H1 (cell line): Measurements from ENCODE around the gene ETNK1. TPM values are rescaled to one million over a fixed set of nuclear protein-coding genes. Genes with fewer than 3 reads are reported as not detected.

Experiments
- CTCF ChIA-PET: fragments of 300-600 bp; sonication (Branson Sonifier 250); formaldehyde crosslinking; loops from one replicate; lab custom pipeline; 2021; ENCODE audit not compliant: partially characterized antibody; lab: Charles Lee
- POLR2A ChIA-PET: fragments of 300-600 bp; sonication (Branson Sonifier 250); formaldehyde crosslinking; loops from one replicate; lab custom pipeline; 2021; ENCODE audit warnings: inconsistent platforms; ENCODE audit not compliant: partially characterized antibody; lab: Charles Lee
- DNase-seq, 2 experiments: peaks; one replicate each; pipeline versions ENCODE4 v3.0.0 to v3.0.0-alpha.2; 2010 to 2022; ENCODE audit warnings: low spot score in 2 of 2, low read depth in 1 of 2, mixed read lengths in 1 of 2
- FAIRE-seq: peaks from 2 replicates; lab custom pipeline; 2011; peaks lifted over from hg19 to GRCh38; lab: Jason Lieb, UNC
- H2AFZ ChIP-seq: 2 replicates; pipeline ENCODE4 v1.8.1; 2012; ENCODE audit warnings: low read length, inconsistent platforms
- H2AK5ac ChIP-seq: 2 replicates; pipeline ENCODE4 v1.6.1; 2013; ENCODE audit warnings: low read depth, low read length
- H2BK120ac ChIP-seq: replicated peaks from 2 replicates; pipeline ENCODE3; 2013; ENCODE audit warnings: low read depth, low read length, inconsistent platforms
- H2BK12ac ChIP-seq: 2 replicates; pipeline ENCODE4 v1.6.1; 2013; ENCODE audit warnings: low read depth, low read length
- H2BK15ac ChIP-seq: 2 replicates; pipeline ENCODE4 v1.6.1; 2013; ENCODE audit warnings: low read length
- H2BK20ac ChIP-seq: 2 replicates; pipeline ENCODE4 v1.6.1; 2013; ENCODE audit warnings: low read length
- H2BK5ac ChIP-seq: 2 replicates; pipeline ENCODE4 v1.6.1; 2013; ENCODE audit warnings: low read depth, low read length
- H3K14ac ChIP-seq: 2 replicates; pipeline ENCODE4 v1.6.1; 2013; ENCODE audit warnings: inconsistent platforms; ENCODE audit not compliant: insufficient read length
- H3K18ac ChIP-seq: 2 replicates; pipeline ENCODE4 v1.6.1; 2013; ENCODE audit warnings: low read length; ENCODE audit errors: extremely low read depth
- H3K23ac ChIP-seq: 2 replicates; pipeline ENCODE4 v1.6.1; 2013; ENCODE audit warnings: inconsistent platforms; ENCODE audit not compliant: insufficient read length
- H3K23me2 ChIP-seq: 2 replicates; pipeline ENCODE4 v1.6.1; 2013; ENCODE audit warnings: low read depth, low read length
- H3K27ac ChIP-seq: 2 replicates; pipeline ENCODE4 v1.6.1; 2011; ENCODE audit warnings: low read depth, low read length, inconsistent platforms
- H3K27me3 ChIP-seq, 4 experiments: replicated peaks in 1 of 4; 1 replicate in 1 of 4; 2 replicates in 3 of 4; pipeline versions ENCODE4 v1.6.1 to v1.8.1; 2011 to 2013; ENCODE audit warnings: low read length in 3 of 4, mild to moderate bottlenecking in 3 of 4, inconsistent platforms in 2 of 4, mixed read lengths in 2 of 4, moderate library complexity in 1 of 4; ENCODE audit not compliant: control insufficient read depth in 3 of 4, insufficient read depth in 3 of 4; ENCODE audit errors: extremely low read depth in 1 of 4
- H3K36me3 ChIP-seq, 4 experiments: 2 replicates each; pipeline versions ENCODE4 v1.6.1 to v1.8.1; 2011 to 2013; ENCODE audit warnings: mild to moderate bottlenecking in 4 of 4, low read length in 3 of 4, moderate library complexity in 2 of 4, control low read depth in 1 of 4, inconsistent platforms in 1 of 4; ENCODE audit not compliant: insufficient read depth in 4 of 4, control insufficient read depth in 2 of 4
- H3K4ac ChIP-seq: replicated peaks from 2 replicates; pipeline ENCODE3; 2013; ENCODE audit warnings: low read length, low read depth, mixed read lengths, inconsistent platforms; ENCODE audit not compliant: insufficient read length
- H3K4me1 ChIP-seq, 4 experiments: replicated peaks in 1 of 4; 1 replicate in 1 of 4; 2 replicates in 3 of 4; pipeline versions ENCODE4 v1.6.1 to v1.8.1; 2011 to 2013; ENCODE audit warnings: low read length in 3 of 4, inconsistent platforms in 2 of 4, mixed read lengths in 1 of 4; ENCODE audit not compliant: insufficient read depth in 4 of 4, control insufficient read depth in 3 of 4
- H3K4me2 ChIP-seq, 2 experiments: 2 replicates each; pipeline versions ENCODE4 v1.6.1 to v1.8.1; 2011 to 2013; ENCODE audit warnings: low read depth in 2 of 2, low read length in 2 of 2, control low read depth in 1 of 2, inconsistent platforms in 1 of 2, mild to moderate bottlenecking in 1 of 2; ENCODE audit not compliant: insufficient read depth in 1 of 2
- H3K4me3 ChIP-seq, 4 experiments: fragments of 200-600, 300-600 bp in 1 of 4; sonication (generic), shearing (Covaris generic), sonication (Bioruptor Twin) in 1 of 4; 2 replicates each; pipeline versions ENCODE4 v1.5.1 to v1.8.1; 2011 to 2016; ENCODE audit warnings: low read length in 4 of 4, low read depth in 3 of 4, control low read depth in 2 of 4, inconsistent platforms in 2 of 4, mild to moderate bottlenecking in 2 of 4, mixed read lengths in 1 of 4, moderate library complexity in 1 of 4; ENCODE audit not compliant: insufficient read depth in 2 of 4; ENCODE audit errors: extremely low read depth in 1 of 4
- H3K56ac ChIP-seq: replicated peaks from 2 replicates; pipeline ENCODE3; 2013; ENCODE audit warnings: low read depth, mild to moderate bottlenecking, mixed read lengths, low read length, inconsistent platforms; ENCODE audit not compliant: insufficient read length
- H3K79me1 ChIP-seq: 2 replicates; pipeline ENCODE4 v1.6.1; 2013; ENCODE audit warnings: low read depth, low read length, control low read depth
- H3K79me2 ChIP-seq, 2 experiments: 2 replicates each; pipeline versions ENCODE4 v1.6.1 to v1.8.1; 2012 to 2013; ENCODE audit warnings: low read length in 2 of 2, mild to moderate bottlenecking in 2 of 2, inconsistent platforms in 1 of 2; ENCODE audit not compliant: insufficient read depth in 2 of 2, control insufficient read depth in 1 of 2
- H3K9ac ChIP-seq, 4 experiments: replicated peaks in 1 of 4; 1 replicate in 1 of 4; 2 replicates in 3 of 4; pipeline versions ENCODE4 v1.6.1 to v1.8.1; 2011 to 2013; ENCODE audit warnings: low read depth in 3 of 4, low read length in 3 of 4, control low read depth in 2 of 4, mild to moderate bottlenecking in 2 of 4, moderate library complexity in 2 of 4, inconsistent platforms in 1 of 4; ENCODE audit errors: extremely low read depth in 1 of 4
- H3K9me3 ChIP-seq, 2 experiments: 2 replicates each; pipeline versions ENCODE4 v1.6.1 to v1.8.1; 2012 to 2013; ENCODE audit warnings: mild to moderate bottlenecking in 2 of 2, moderate library complexity in 2 of 2, control low read depth in 1 of 2, inconsistent platforms in 1 of 2, low read depth in 1 of 2, low read length in 1 of 2, mixed read lengths in 1 of 2; ENCODE audit not compliant: insufficient read depth in 2 of 2
- H4K20me1 ChIP-seq, 2 experiments: replicated peaks in 1 of 2; 2 replicates each; pipeline versions ENCODE3 to v1.8.1; 2011 to 2013; ENCODE audit warnings: inconsistent platforms in 2 of 2, low read length in 2 of 2, mild to moderate bottlenecking in 1 of 2; ENCODE audit not compliant: insufficient read depth in 2 of 2, control insufficient read depth in 1 of 2
- H4K5ac ChIP-seq: 2 replicates; pipeline ENCODE4 v1.6.1; 2013; ENCODE audit warnings: low read length, low read depth, mixed read lengths, inconsistent platforms; ENCODE audit not compliant: insufficient read length
- H4K8ac ChIP-seq: 2 replicates; pipeline ENCODE4 v1.8.0; 2013; ENCODE audit warnings: mild to moderate bottlenecking, moderate library complexity, low read length, inconsistent platforms; ENCODE audit not compliant: insufficient read depth; ENCODE audit errors: extremely low read depth
- H4K91ac ChIP-seq: replicated peaks from 2 replicates; pipeline ENCODE3; 2013; ENCODE audit warnings: low read length, mixed read lengths, inconsistent platforms; ENCODE audit not compliant: insufficient read length
- BCL11A ChIP-seq, 2 experiments: IDR thresholded peaks; one replicate each; pipeline ENCODE4 v1.6.1; 2011; ENCODE audit warnings: low read depth in 2 of 2, low read length in 2 of 2, mild to moderate bottlenecking in 2 of 2
- CHD2 ChIP-seq: IDR thresholded peaks from 2 replicates; pipeline ENCODE4 v1.6.1; 2012; ENCODE audit warnings: low read length, improper control_type of control experiment
- CTCF ChIP-seq, 3 experiments: IDR thresholded peaks; 1 replicate in 2 of 3; 2 replicates in 1 of 3; pipeline versions ENCODE4 v1.5.1 to v1.6.1; 2011; ENCODE audit warnings: low read length in 3 of 3, mild to moderate bottlenecking in 3 of 3, inconsistent platforms in 2 of 3, low read depth in 1 of 3, moderate library complexity in 1 of 3; ENCODE audit not compliant: insufficient read depth in 1 of 3; ENCODE audit errors: control extremely low read depth in 1 of 3
- EZH2 ChIP-seq: fragments of 200-600 bp; sonication (generic); IDR thresholded peaks from 2 replicates; pipeline ENCODE4 v1.7.1; 2012; ENCODE audit warnings: low read depth, mild to moderate bottlenecking, moderate library complexity, low read length, inconsistent platforms; ENCODE audit not compliant: severe bottlenecking
- JUND ChIP-seq: IDR thresholded peaks from 2 replicates; pipeline ENCODE4 v1.6.1; 2011; ENCODE audit warnings: mild to moderate bottlenecking, improper control_type of control experiment, low read length
- RXRA ChIP-seq: IDR thresholded peaks from 2 replicates; pipeline ENCODE4 v1.6.1; 2011; ENCODE audit warnings: low read depth, mild to moderate bottlenecking, low read length, moderate library complexity; ENCODE audit not compliant: insufficient read depth
- SP1 ChIP-seq: IDR thresholded peaks from 2 replicates; pipeline ENCODE4 v1.6.1; 2011; ENCODE audit warnings: low read depth, low read length
- TAF1 ChIP-seq: IDR thresholded peaks from 2 replicates; pipeline ENCODE4 v1.6.1; 2011; ENCODE audit warnings: mild to moderate bottlenecking, low read depth, low read length
- TAF7 ChIP-seq: optimal IDR thresholded peaks from 2 replicates; pipeline ENCODE3; 2011; ENCODE audit warnings: low read depth, mild to moderate bottlenecking, inconsistent platforms, low read length, moderate library complexity, borderline replicate concordance
- TCF12 ChIP-seq: IDR thresholded peaks from 2 replicates; pipeline ENCODE4 v1.6.1; 2011; ENCODE audit warnings: low read depth, mild to moderate bottlenecking, low read length
- YY1 ChIP-seq: IDR thresholded peaks from 2 replicates; pipeline ENCODE4 v1.6.1; 2011; ENCODE audit warnings: low read depth, mild to moderate bottlenecking, low read length
- WGBS, 2 experiments: shearing (Covaris generic) in 1 of 2; methylation state at CpG; one replicate each; pipeline versions ENCODE4 v1.1.6 to v1.1.7; 2013 to 2015; ENCODE audit warnings: low lambda C conversion rate in 2 of 2, mixed read lengths in 2 of 2, inconsistent platforms in 1 of 2, low coverage in 1 of 2, missing lambda C conversion rate in 1 of 2; ENCODE audit not compliant: insufficient replicate concordance in 2 of 2, insufficient coverage in 1 of 2, insufficient read length in 1 of 2; ENCODE audit errors: extremely low coverage in 1 of 2, missing lambda C conversion rate in 1 of 2; 5-methylcytosine and 5-hydroxymethylcytosine counted together
- polyA plus RNA-seq, 7 experiments: library from polyadenylated mRNA; depleted of rRNA in 3 of 7; stranded (reverse) in 5 of 7; unstranded in 2 of 7; fragments of >200 nt in 5 of 7; fragments of 200-250 nt in 2 of 7; gene quantifications; 1 replicate in 5 of 7; 2 replicates in 1 of 7; 4 replicates in 1 of 7; pipeline versions ENCODE4 v1.2.1 to v1.2.3, GENCODE V29; 2011 to 2013; ENCODE audit warnings: missing spikeins in 2 of 7, mixed read lengths in 2 of 7
- total RNA-seq: library from RNA; stranded (reverse); fragmentation: NEBNext Ultra II Directional; extraction: Animal tissue kit (Norgen Biotek cat#: 25700); gene quantifications from 2 replicates; pipeline ENCODE4 v1.2.1, GENCODE V29; 2021
- TF ChIP-seq, protein P1 (sequence below): IDR thresholded peaks from 2 replicates; pipeline ENCODE4 v1.6.1; 2012; ENCODE audit warnings: inconsistent platforms

The ETNK1 gene
- total and polyA plus RNA-seq, 2 of the 8 experiments (the other 6 are each of a cell fraction or from before 2014, with no cell fraction given), result 11.6 to 82.7 TPM

- Histone ChIP-seq H2BK12ac (no peak overlapping the region), H3K36me3 (no peaks in the 10 kb centered on the region), H3K4ac (no peak overlapping the region), H2BK120ac (no peak overlapping the region), H3K4me3 (no peak overlapping the region), H3K9me3 (no peaks in the 10 kb centered on the region), H2AK5ac (no peak overlapping the region), H3K56ac (no peak overlapping the region), H4K20me1 (no peaks in the 10 kb centered on the region), H3K23me2 (no peaks in the 10 kb centered on the region), H3K23ac (no peak overlapping the region), H2BK20ac (no peak overlapping the region), H3K27ac (no peak overlapping the region), H4K8ac (no peak overlapping the region), H3K14ac (no peak overlapping the region), H3K18ac (no peak overlapping the region), H3K27me3 (no peaks in the 10 kb centered on the region), H2BK5ac (no peak overlapping the region), H4K91ac (no peak overlapping the region), H3K4me2 (no peak overlapping the region), H3K9ac (no peak overlapping the region), H3K79me1 (no peaks in the 10 kb centered on the region), H3K4me1 (no peaks in the 10 kb centered on the region), H2BK15ac (no peak overlapping the region), H2AFZ (no peak overlapping the region), H4K5ac (no peak overlapping the region), H3K79me2 (no peaks in the 10 kb centered on the region)
- DNase-seq, result no peak
- CTCF ChIA-PET, result interaction anchor here (0.7 kb wide), 1 partner anchor 878 kb away, joined by 3 read pairs; no protein-coding TSS in a partner anchor
- no peak for FAIRE-seq
- 89% methylated on average over 2 of the region's 2 CpGs; no CpG with 5 or more reads in 1 of the 2 experiments for WGBS, 2 experiments
- POLR2A ChIA-PET, result interaction anchor here (0.9 kb wide), 1 partner anchor 40 kb away, joined by 3 read pairs; no protein-coding TSS in a partner anchor
- TF ChIP-seq CHD2, result no peak
- no peak for TF ChIP-seq TAF1
- TF ChIP-seq CTCF (IDR thresholded peaks at IDR 0.05; ENCODE audit: control extremely low read depth in 1 of 3, insufficient read depth in 1 of 3, low read depth in 1 of 3, low read length in 3 of 3), result no peak
- TF ChIP-seq TAF7, result no peak
- TF ChIP-seq SP1, result no peak
- TF ChIP-seq TCF12, result no peak
- TF ChIP-seq JUND, result no peak
- no peak for TF ChIP-seq RXRA
- no peak for TF ChIP-seq BCL11A (IDR thresholded peaks at IDR 0.05; ENCODE audit: low read depth in 2 of 2, low read length in 2 of 2)
- TF ChIP-seq YY1, result no peak
- no peak for TF ChIP-seq EZH2
- TF ChIP-seq, protein P1, sequence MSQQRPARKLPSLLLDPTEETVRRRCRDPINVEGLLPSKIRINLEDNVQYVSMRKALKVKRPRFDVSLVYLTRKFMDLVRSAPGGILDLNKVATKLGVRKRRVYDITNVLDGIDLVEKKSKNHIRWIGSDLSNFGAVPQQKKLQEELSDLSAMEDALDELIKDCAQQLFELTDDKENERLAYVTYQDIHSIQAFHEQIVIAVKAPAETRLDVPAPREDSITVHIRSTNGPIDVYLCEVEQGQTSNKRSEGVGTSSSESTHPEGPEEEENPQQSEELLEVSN, result no peak
Measured at GRCh38 chr12:22576473-22576872, 48.5 kb upstream of the ETNK1 start.
